22Rv1 (cell line): ENCODE measurements around the gene CHST4.

Experiments used
- CTCF ChIP-seq: fragments of 450-650 bp; IDR thresholded peaks from 2 replicates; pipeline ENCODE4 v1.5.1; 2017; ENCODE audit warnings: mild to moderate bottlenecking
- ZFX ChIP-seq: fragments of 450-650 bp; IDR thresholded peaks from 2 replicates; pipeline ENCODE4 v1.6.1; 2017; ENCODE audit warnings: antibody characterized with exemption, borderline replicate concordance

- TF ChIP-seq CTCF (no peak), ZFX (no peak)
These were observed 38.2 kb downstream of the CHST4 start for GRCh38 chr16:71564335-71564967.
